GM12878 (cell line): ENCODE measurements around the gene ASCC2. TPM values are rescaled to one million over a fixed set of nuclear protein-coding genes. Genes with fewer than 3 reads are reported as not detected.

Source experiments
- BHLHE40 ChIP-seq, 2 experiments: fragments of 450-650 bp in 1 of 2; IDR thresholded peaks; 2 replicates each; pipeline ENCODE4 v1.6.1; 2011 to 2017; ENCODE audit warnings: low read depth in 2 of 2, borderline replicate concordance in 1 of 2, improper control_type of control experiment in 1 of 2, low read length in 1 of 2, mild to moderate bottlenecking in 1 of 2
- CHD2 ChIP-seq: IDR thresholded peaks from 2 replicates; pipeline ENCODE4 v1.6.1; 2011; ENCODE audit warnings: low read depth, low read length, improper control_type of control experiment, borderline replicate concordance
- E2F8 ChIP-seq: fragments of 450-650 bp; IDR thresholded peaks from 2 replicates; pipeline ENCODE4 v1.6.1; 2018; ENCODE audit warnings: mild to moderate bottlenecking, low read depth, moderate library complexity; ENCODE audit not compliant: partially characterized antibody
- EP300 ChIP-seq, 2 experiments: fragments of 150-350 bp in 1 of 2; IDR thresholded peaks; 2 replicates each; pipeline ENCODE4 v1.6.1; 2011 to 2012; ENCODE audit warnings: low read depth in 2 of 2, low read length in 2 of 2, borderline replicate concordance in 1 of 2, improper control_type of control experiment in 1 of 2, inconsistent platforms in 1 of 2; ENCODE audit not compliant: control insufficient read depth in 1 of 2
- ESRRA ChIP-seq: IDR thresholded peaks from 2 replicates; pipeline ENCODE4 v1.6.1; 2012; ENCODE audit warnings: mild to moderate bottlenecking, low read length, improper control_type of control experiment
- HSF1 ChIP-seq: fragments of 150-350 bp; IDR thresholded peaks from 2 replicates; pipeline ENCODE4 v1.6.1; 2014; ENCODE audit warnings: mild to moderate bottlenecking, low read depth, low read length
- IRF5 ChIP-seq: fragments of 450-650 bp; IDR thresholded peaks from 2 replicates; pipeline ENCODE4 v1.6.1; 2017; ENCODE audit warnings: borderline replicate concordance
- MTA3 ChIP-seq: IDR thresholded peaks from 2 replicates; pipeline ENCODE4 v1.6.1; 2012; ENCODE audit warnings: low read length, inconsistent platforms, borderline replicate concordance
- NFXL1 ChIP-seq: fragments of 450-650 bp; IDR thresholded peaks from 2 replicates; pipeline ENCODE4 v1.6.1; 2017; ENCODE audit warnings: antibody characterized with exemption, mild to moderate bottlenecking, borderline replicate concordance
- NR2F1 ChIP-seq: fragments of 450-650 bp; conservative IDR thresholded peaks from 2 replicates; pipeline ENCODE4 v1.6.1; 2017; ENCODE audit warnings: mild to moderate bottlenecking
- NRF1 ChIP-seq: conservative IDR thresholded peaks from 2 replicates; pipeline ENCODE4 v1.6.1; 2011; ENCODE audit warnings: mild to moderate bottlenecking, low read depth, low read length, improper control_type of control experiment
- POLR2AphosphoS5 ChIP-seq: IDR thresholded peaks from 2 replicates; pipeline ENCODE4 v1.6.1; 2011; ENCODE audit warnings: mild to moderate bottlenecking, low read length, inconsistent platforms
- RUNX3 ChIP-seq: IDR thresholded peaks from 2 replicates; pipeline ENCODE4 v1.6.1; 2012; ENCODE audit warnings: low read length, inconsistent platforms
- SIN3A ChIP-seq: IDR thresholded peaks from 2 replicates; pipeline ENCODE4 v1.6.1; 2012; ENCODE audit warnings: low read depth, low read length, improper control_type of control experiment
- SMAD1 ChIP-seq: fragments of 450-650 bp; IDR thresholded peaks from 2 replicates; pipeline ENCODE4 v1.6.1; 2018; ENCODE audit warnings: mild to moderate bottlenecking, low read depth; ENCODE audit not compliant: partially characterized antibody
- TBL1XR1 ChIP-seq: IDR thresholded peaks from 2 replicates; pipeline ENCODE4 v1.6.1; 2012; ENCODE audit warnings: low read depth, low read length, improper control_type of control experiment
- USF2 ChIP-seq: IDR thresholded peaks from 2 replicates; pipeline ENCODE4 v1.6.1; 2011; ENCODE audit warnings: low read depth, low read length, improper control_type of control experiment, borderline replicate concordance
- WRNIP1 ChIP-seq: IDR thresholded peaks from 2 replicates; pipeline ENCODE4 v1.6.1; 2011; ENCODE audit warnings: low read depth, low read length, improper control_type of control experiment, borderline replicate concordance
- ZBTB11 ChIP-seq: fragments of 450-650 bp; formaldehyde crosslinking; IDR thresholded peaks from 2 replicates; pipeline ENCODE4 v1.5.0; 2022; ENCODE audit warnings: mild to moderate bottlenecking, missing genetic modification characterization
- ZNF274 ChIP-seq: IDR thresholded peaks from one replicate; pipeline ENCODE4 v1.8.0; 2011; ENCODE audit not compliant: insufficient read length, insufficient read depth
- ZNF622 ChIP-seq: fragments of 450-650 bp; IDR thresholded peaks from 2 replicates; pipeline ENCODE4 v1.6.1; 2017; ENCODE audit warnings: mild to moderate bottlenecking, inconsistent platforms
- polyA plus RNA-seq, 11 experiments: library from polyadenylated mRNA; depleted of rRNA in 4 of 11; unstranded in 6 of 11; stranded (reverse) in 5 of 11; fragments of >200 nt; fragmentation: Nextera tagmentation in 4 of 11; fragmentation: Illumina TruSeq in 1 of 11; extraction: Ambion mirVana in 4 of 11; extraction: Trizol in 1 of 11; gene quantifications; 1 replicate in 1 of 11; 2 replicates in 10 of 11; pipeline versions ENCODE4 v1.2.1 to v1.2.3, GENCODE V29; 2011 to 2016; ENCODE audit warnings: inconsistent platforms in 2 of 11, missing spikeins in 2 of 11, low read depth in 1 of 11
- total RNA-seq, 4 experiments: library from RNA; depleted of rRNA in 3 of 4; stranded (reverse); fragments of >200 nt in 3 of 4; fragmentation: Illumina TruSeq in 1 of 4; extraction: Trizol in 1 of 4; gene quantifications; 2 replicates each; pipeline versions ENCODE4 v1.2.1 to v1.2.3, GENCODE V29; 2013 to 2021

The ASCC2 gene
- total and polyA plus RNA-seq, 10 of the 15 experiments (the other 5 are each of a cell fraction or from before 2014, with no cell fraction given), result 5.3 to 91.4 (median 56.5) TPM

GRCh38 chr22:29797351-29797750 lies 40.7 kb downstream of the ASCC2 start (continued):
- TF ChIP-seq SIN3A (no peak), E2F8 (no peak), ESRRA (no peak), NR2F1 (no peak), NFXL1 (peak; percentile 89), RUNX3 (peak; percentile 96), HSF1 (no peak), USF2 (no peak), NRF1 (no peak), EP300 (IDR thresholded peaks at IDR 0.05; ENCODE audit: borderline replicate concordance in 1 of 2, control insufficient read depth in 1 of 2, low read depth in 2 of 2, low read length in 2 of 2) (0 out of 4 replicates have a peak, but pooled peaks have one; percentile 11 to 59), WRNIP1 (no peak), POLR2AphosphoS5 (no peak), MTA3 (no peak), ZNF622 (no peak), TBL1XR1 (no peak), SMAD1 (no peak), IRF5 (no peak), CHD2 (no peak), ZBTB11 (CRISPR knock-in tag) (no peak), ZNF274 (no peak), BHLHE40 (IDR thresholded peaks at IDR 0.05; ENCODE audit: borderline replicate concordance in 1 of 2, low read depth in 2 of 2, low read length in 1 of 2) (peak in 1 of 2 experiments; percentile 30; a peak in 1 of 4 replicates)
